HEK293T (cell line): ENCODE data around the gene PLOD3.

ENCODE experiments used
- BHLHE40 ChIP-seq: fragments of 450-650 bp; IDR thresholded peaks from 2 replicates; pipeline ENCODE4 v1.6.1; 2016; ENCODE audit warnings: mild to moderate bottlenecking, moderate library complexity, borderline replicate concordance
- CTBP1 ChIP-seq: fragments of 450-650 bp; IDR thresholded peaks from 2 replicates; pipeline ENCODE4 v1.6.1; 2016; ENCODE audit warnings: borderline replicate concordance
- NFRKB ChIP-seq: fragments of 450-650 bp; IDR thresholded peaks from 2 replicates; pipeline ENCODE4 v1.6.1; 2016; ENCODE audit warnings: mild to moderate bottlenecking, moderate library complexity

DNA sequence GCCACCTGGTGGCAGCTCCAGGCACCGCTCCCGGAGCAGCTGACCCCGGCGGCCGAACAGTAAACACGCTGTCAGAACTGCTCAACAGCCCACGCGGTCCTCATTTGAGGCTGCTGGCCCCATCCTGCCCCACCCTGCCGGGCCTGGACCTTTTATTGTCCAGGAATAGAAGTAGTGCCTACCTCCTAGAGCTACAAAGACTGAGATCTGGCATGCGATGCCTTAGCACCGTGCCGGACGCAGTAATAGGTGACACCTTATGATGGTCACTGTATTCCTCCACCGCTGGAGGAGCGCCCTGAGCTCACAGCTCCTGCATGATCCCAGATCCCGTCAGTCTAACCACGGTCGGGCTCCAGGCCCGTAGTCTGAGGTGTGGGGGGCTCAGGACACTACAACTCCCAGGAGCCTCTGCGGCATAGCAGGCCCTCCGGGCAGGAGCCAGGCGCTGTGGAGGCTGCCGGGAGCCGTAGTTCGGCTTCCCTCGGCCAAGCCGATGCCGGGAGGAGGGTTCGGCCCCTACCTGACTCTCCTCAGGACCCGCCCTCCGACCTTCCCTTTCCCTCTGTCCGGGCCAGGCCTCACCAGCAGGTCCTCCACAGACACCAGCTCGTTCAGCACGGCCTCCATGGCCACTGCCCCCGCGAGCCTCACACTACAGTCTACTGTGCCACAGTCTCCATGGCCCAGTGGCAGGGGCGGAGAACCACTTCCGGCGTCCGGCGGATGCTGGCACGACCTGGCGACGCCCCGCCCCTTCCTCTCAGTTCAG is 27.2 kb upstream of the PLOD3 start, which contains the start of gene FIS1:
- TF ChIP-seq CTBP1 (no peak), NFRKB (no peak), BHLHE40 (no peak)
